HepG2 (cell line): ENCODE data around the gene SMTNL1. TPM values are rescaled to one million over a fixed set of nuclear protein-coding genes. Genes with fewer than 3 reads are reported as not detected.

Source experiments
- ARNT ChIP-seq: fragments of 450-650 bp; IDR thresholded peaks from 2 replicates; pipeline ENCODE4 v1.6.1; 2017
- DZIP1 ChIP-seq: sonication (generic); formaldehyde crosslinking; IDR thresholded peaks from 2 replicates; pipeline ENCODE4 v1.5.0; 2020; ENCODE audit warnings: mild to moderate bottlenecking, missing genetic modification reagents
- ESRRA ChIP-seq: sonication (generic); formaldehyde crosslinking; IDR thresholded peaks from 2 replicates; pipeline ENCODE4 v1.5.1; 2020; ENCODE audit warnings: mild to moderate bottlenecking, low read depth, missing genetic modification reagents
- FOXJ3 ChIP-seq: sonication (generic); formaldehyde crosslinking; IDR thresholded peaks from 2 replicates; pipeline ENCODE4 v1.4.0; 2020; ENCODE audit warnings: missing genetic modification reagents, mild to moderate bottlenecking, borderline replicate concordance
- GTF3A ChIP-seq: sonication (generic); formaldehyde crosslinking; conservative IDR thresholded peaks from 2 replicates; pipeline ENCODE4 v1.4.0; 2020; ENCODE audit warnings: mild to moderate bottlenecking, missing genetic modification reagents
- HOXD1 ChIP-seq: sonication (generic); formaldehyde crosslinking; IDR thresholded peaks from 2 replicates; pipeline ENCODE4 v1.5.0; 2020; ENCODE audit warnings: missing genetic modification reagents
- PHF8 ChIP-seq: sonication (generic); formaldehyde crosslinking; IDR thresholded peaks from 2 replicates; pipeline ENCODE4 v1.5.0; 2020; ENCODE audit warnings: missing genetic modification reagents
- SMAD1 ChIP-seq: sonication (generic); formaldehyde crosslinking; IDR thresholded peaks from 2 replicates; pipeline ENCODE4 v1.4.0; 2020; ENCODE audit warnings: missing genetic modification reagents, low read depth, mild to moderate bottlenecking, borderline replicate concordance
- SNAI1 ChIP-seq: sonication (generic); formaldehyde crosslinking; IDR thresholded peaks from 2 replicates; pipeline ENCODE4 v1.5.0; 2020; ENCODE audit warnings: mild to moderate bottlenecking, missing genetic modification reagents, borderline replicate concordance
- SNAPC2 ChIP-seq: sonication (generic); formaldehyde crosslinking; IDR thresholded peaks from 2 replicates; pipeline ENCODE4 v1.8.1; 2022; ENCODE audit warnings: mild to moderate bottlenecking, missing genetic modification reagents
- TFDP2 ChIP-seq: sonication (generic); formaldehyde crosslinking; IDR thresholded peaks from 2 replicates; pipeline ENCODE4 v1.4.0; 2020; ENCODE audit warnings: missing genetic modification reagents
- ZNF292 ChIP-seq: sonication (generic); formaldehyde crosslinking; IDR thresholded peaks from 2 replicates; pipeline ENCODE4 v1.8.1; 2022; ENCODE audit warnings: mild to moderate bottlenecking, low read depth, missing genetic modification reagents, borderline replicate concordance
- ZNF646 ChIP-seq: sonication (generic); formaldehyde crosslinking; IDR thresholded peaks from 2 replicates; pipeline ENCODE4 v1.9.0; 2021; ENCODE audit warnings: mild to moderate bottlenecking, missing genetic modification reagents
- ZNF678 ChIP-seq: sonication (generic); formaldehyde crosslinking; IDR thresholded peaks from 2 replicates; pipeline ENCODE4 v1.4.0; 2020; ENCODE audit warnings: mild to moderate bottlenecking, missing genetic modification reagents
- ZNF720 ChIP-seq: sonication (generic); formaldehyde crosslinking; IDR thresholded peaks from 2 replicates; pipeline ENCODE4 v1.4.0; 2020; ENCODE audit warnings: missing genetic modification reagents
- ZNF772 ChIP-seq: sonication (generic); formaldehyde crosslinking; IDR thresholded peaks from 2 replicates; pipeline ENCODE4 v1.5.0; 2020; ENCODE audit warnings: mild to moderate bottlenecking, missing genetic modification reagents
- ZNF784 ChIP-seq: sonication (generic); formaldehyde crosslinking; IDR thresholded peaks from 2 replicates; pipeline ENCODE4 v1.5.1; 2020; ENCODE audit warnings: missing genetic modification reagents, mild to moderate bottlenecking, borderline replicate concordance
- ZSCAN9 ChIP-seq: IDR thresholded peaks from 2 replicates; pipeline ENCODE4 v1.6.1; 2016; ENCODE audit warnings: borderline replicate concordance
- polyA plus RNA-seq, 8 experiments: library from polyadenylated mRNA; depleted of rRNA in 3 of 8; stranded (reverse) in 7 of 8; unstranded in 1 of 8; fragments of >200 nt; fragmentation: Illumina TruSeq in 4 of 8; extraction: Trizol in 4 of 8; gene quantifications; 2 replicates each; pipeline versions ENCODE4 v1.2.1 to v1.2.3, GENCODE V29; 2011 to 2016; ENCODE audit warnings: low read depth in 4 of 8, missing spikeins in 1 of 8, mixed read lengths in 1 of 8; ENCODE audit not compliant: insufficient read depth in 1 of 8
- total RNA-seq, 5 experiments: library from RNA; depleted of rRNA; stranded (reverse); fragments of >200 nt; fragmentation: Illumina TruSeq; extraction: Trizol; gene quantifications; 2 replicates each; pipeline ENCODE4 v1.2.3, GENCODE V29; 2016; ENCODE audit warnings: low read depth in 1 of 5

The SMTNL1 gene
- total and polyA plus RNA-seq, 2 of the 13 experiments (the other 11 are each of a cell fraction or from before 2014, with no cell fraction given): 0.04 TPM; not detected in 1

- TF ChIP-seq SMAD1 (CRISPR knock-in tag) (no peak), ZSCAN9 (CRISPR knock-in tag) (0 out of 2 replicates have a peak, but pooled peaks have one; percentile 26), ESRRA (CRISPR knock-in tag) (no peak), ZNF772 (CRISPR knock-in tag) (peak; percentile 77), SNAPC2 (no peak), ZNF720 (CRISPR knock-in tag) (no peak), HOXD1 (CRISPR knock-in tag) (0 out of 2 replicates have a peak, but pooled peaks have one; percentile 64), ZNF292 (CRISPR knock-in tag) (no peak), GTF3A (CRISPR knock-in tag) (no peak), ZNF646 (CRISPR knock-in tag) (no peak), TFDP2 (peak; percentile 93), DZIP1 (CRISPR knock-in tag) (no peak), PHF8 (CRISPR knock-in tag) (peak; percentile 71; the same call in 1 of the 2 replicates), ZNF678 (CRISPR knock-in tag) (no peak), FOXJ3 (CRISPR knock-in tag) (peak; percentile 80; the same call in 1 of the 2 replicates), SNAI1 (CRISPR knock-in tag) (no peak), ZNF784 (CRISPR knock-in tag) (peak; percentile 82; the same call in 1 of the 2 replicates), ARNT (no peak)
Measured at GRCh38 chr11:57530596-57531507, 6.5 kb upstream of the SMTNL1 start, which contains the start of gene TIMM10 (continued).
